Measurements from ENCODE around the gene CDH8.

DNA sequence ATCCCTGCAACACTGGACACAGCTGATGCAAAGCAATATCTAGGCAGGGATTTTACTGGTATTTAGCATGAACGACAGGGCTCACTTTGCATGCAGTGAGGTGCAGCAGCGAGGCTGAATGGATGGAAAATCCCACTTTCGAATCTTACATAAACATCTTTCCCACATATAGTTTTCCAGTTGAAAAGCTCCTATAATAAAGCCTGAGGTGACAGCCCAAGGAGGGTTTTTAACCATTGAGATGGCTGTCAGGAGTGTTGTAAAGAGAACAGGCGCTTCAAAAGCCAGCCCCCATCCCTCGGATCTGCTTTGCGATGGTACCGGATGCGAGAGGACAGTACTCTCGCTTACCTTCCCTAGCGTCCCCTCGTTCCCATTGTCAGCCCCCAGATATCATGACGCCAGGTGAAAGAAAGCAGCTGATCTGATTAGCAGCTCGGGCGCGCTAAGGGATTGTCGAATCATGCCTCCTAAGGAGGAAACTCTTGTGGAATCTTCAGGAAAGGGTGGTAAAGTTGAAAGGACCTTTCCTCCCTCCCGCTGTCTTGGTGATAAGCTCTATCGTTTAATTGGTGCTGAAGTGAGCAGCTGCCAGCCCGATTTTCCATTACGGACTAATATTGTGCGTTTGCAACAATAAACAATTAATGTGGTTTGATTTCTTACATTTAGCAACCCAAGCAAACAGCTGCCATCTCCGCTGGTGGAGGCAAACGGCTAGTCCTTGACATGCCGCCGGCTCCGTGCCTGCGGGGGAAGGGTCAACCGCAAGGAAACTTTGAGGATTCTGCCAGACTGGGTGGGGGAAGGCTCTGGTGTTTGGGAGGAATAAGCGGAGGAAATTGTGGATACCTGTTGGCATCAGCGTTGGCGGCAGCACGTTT is 1.8 kb downstream of the CDH8 start:
- TF ChIP-seq, protein P1, sequence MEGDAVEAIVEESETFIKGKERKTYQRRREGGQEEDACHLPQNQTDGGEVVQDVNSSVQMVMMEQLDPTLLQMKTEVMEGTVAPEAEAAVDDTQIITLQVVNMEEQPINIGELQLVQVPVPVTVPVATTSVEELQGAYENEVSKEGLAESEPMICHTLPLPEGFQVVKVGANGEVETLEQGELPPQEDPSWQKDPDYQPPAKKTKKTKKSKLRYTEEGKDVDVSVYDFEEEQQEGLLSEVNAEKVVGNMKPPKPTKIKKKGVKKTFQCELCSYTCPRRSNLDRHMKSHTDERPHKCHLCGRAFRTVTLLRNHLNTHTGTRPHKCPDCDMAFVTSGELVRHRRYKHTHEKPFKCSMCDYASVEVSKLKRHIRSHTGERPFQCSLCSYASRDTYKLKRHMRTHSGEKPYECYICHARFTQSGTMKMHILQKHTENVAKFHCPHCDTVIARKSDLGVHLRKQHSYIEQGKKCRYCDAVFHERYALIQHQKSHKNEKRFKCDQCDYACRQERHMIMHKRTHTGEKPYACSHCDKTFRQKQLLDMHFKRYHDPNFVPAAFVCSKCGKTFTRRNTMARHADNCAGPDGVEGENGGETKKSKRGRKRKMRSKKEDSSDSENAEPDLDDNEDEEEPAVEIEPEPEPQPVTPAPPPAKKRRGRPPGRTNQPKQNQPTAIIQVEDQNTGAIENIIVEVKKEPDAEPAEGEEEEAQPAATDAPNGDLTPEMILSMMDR (IDR thresholded peaks at IDR 0.05; ENCODE audit: low read depth, low read length, poor library complexity, severe bottlenecking) = no peak
- TF ChIP-seq EZH2phosphoT487 (IDR thresholded peaks at IDR 0.05; ENCODE audit: borderline replicate concordance, low read length) = no peak

All from DOHH2 (cell line).